ENCODE measurements around the gene ZFYVE27.

Gene ZFYVE27

DNA sequence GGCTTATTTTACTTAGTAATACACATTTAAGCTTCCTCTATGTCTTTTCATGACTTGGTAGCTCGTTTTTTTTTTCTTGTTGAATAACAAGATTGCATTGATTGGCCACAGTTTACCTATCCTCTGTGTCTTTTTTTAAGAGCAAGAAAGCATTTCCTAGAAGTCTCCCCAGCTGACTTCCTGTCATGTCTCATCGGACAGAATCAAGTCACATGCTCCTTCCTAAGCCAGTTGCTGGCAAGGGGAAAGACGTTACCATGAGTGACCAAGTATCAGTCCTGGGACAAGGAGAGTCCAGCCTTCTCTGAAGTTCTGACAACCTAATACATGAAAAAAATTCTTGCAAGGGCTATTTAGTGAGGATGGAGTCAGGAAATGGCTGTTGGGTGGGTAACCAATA, 59.7 kb downstream of the ZFYVE27 start:
- no peaks in the 10 kb centered on the region for H3K36me3 ChIP-seq
- peaks cover 0 to 29% of the 10 kb centered on the region in 2 donors for H3K27me3 ChIP-seq
- DNase-seq: no peak
- intact Hi-C loops (cut with DNase I; ENCODE audit: low total_unique reads): loop anchor here (10.0 kb wide), 1 partner anchor 248 kb away; no protein-coding TSS in a partner anchor
- no peak overlapping the region for H3K27ac ChIP-seq
- TF ChIP-seq, protein P1, sequence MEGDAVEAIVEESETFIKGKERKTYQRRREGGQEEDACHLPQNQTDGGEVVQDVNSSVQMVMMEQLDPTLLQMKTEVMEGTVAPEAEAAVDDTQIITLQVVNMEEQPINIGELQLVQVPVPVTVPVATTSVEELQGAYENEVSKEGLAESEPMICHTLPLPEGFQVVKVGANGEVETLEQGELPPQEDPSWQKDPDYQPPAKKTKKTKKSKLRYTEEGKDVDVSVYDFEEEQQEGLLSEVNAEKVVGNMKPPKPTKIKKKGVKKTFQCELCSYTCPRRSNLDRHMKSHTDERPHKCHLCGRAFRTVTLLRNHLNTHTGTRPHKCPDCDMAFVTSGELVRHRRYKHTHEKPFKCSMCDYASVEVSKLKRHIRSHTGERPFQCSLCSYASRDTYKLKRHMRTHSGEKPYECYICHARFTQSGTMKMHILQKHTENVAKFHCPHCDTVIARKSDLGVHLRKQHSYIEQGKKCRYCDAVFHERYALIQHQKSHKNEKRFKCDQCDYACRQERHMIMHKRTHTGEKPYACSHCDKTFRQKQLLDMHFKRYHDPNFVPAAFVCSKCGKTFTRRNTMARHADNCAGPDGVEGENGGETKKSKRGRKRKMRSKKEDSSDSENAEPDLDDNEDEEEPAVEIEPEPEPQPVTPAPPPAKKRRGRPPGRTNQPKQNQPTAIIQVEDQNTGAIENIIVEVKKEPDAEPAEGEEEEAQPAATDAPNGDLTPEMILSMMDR (IDR thresholded peaks at IDR 0.05): no peak
- no peaks in the 10 kb centered on the region for H3K4me1 ChIP-seq
- H3K9me3 ChIP-seq: peaks cover 0 to 11% (median 9%) of the 10 kb centered on the region in 3 donors
- H3K4me3 ChIP-seq: no peak overlapping the region

DNA sequence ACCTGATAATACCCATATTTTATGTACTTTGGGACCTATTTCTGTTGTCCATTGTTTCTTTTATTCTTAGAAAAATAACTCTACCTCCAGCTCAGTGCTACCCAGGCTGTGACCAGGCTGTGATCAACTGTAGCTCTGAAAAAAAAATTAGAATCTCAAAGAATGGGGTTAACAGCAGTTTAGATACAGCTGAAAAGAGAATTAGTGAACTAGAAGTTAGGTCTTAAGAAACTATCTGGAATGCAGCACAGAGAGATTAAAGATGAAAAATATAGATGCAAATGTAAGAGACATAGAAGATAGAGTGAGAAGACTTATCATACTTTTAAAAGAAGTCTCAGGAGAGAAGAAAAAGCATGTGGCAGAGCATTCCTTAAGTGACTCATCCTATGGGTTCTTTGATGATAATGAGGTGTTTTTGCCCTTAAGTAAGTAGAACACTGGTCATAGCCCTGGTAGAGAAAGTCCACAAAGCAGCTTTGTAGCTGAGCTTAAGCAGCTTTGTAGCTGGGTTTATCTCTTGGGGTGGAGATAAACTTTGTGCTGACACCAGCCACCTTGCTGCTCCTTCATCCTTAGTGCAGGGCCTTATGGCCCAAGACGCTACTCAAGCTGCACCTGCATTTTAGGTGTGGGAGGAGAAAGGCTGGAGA, 62.2 kb downstream of the ZFYVE27 start:
- Histone ChIP-seq H3K9me3 (peaks cover 0 to 11% (median 9%) of the 10 kb centered on the region in 3 donors), H3K4me3 (no peak overlapping the region), H3K27ac (no peak overlapping the region), H3K27me3 (peaks cover 0 to 23% of the 10 kb centered on the region in 2 donors), H3K36me3 (no peaks in the 10 kb centered on the region), H3K4me1 (no peaks in the 10 kb centered on the region)
- TF ChIP-seq, protein P1 (IDR thresholded peaks at IDR 0.05): no peak
- intact Hi-C loops (cut with DNase I; ENCODE audit: low total_unique reads): loop anchor here (10.0 kb wide), 1 partner anchor 246 kb away; no protein-coding TSS in a partner anchor
- DNase-seq: no peak

DNA sequence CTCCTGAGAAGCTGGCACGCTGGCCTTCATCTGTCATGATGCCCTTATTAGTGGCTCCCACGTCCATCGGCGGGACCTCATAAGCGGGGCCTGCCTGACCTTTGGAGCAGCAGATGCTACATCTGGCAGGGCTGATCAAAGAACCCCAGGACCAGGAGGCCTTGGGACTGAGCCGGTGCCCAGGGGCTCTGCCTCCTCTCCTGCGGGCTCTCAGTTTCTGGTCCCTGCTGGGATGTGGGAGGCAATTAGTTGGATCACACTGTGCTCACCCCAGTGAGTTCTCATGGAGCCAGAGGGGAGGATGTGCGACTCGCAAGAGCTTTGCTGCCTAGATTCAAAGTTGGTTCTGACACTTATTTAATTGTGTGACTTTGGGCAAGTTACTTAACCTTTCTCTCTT, 63.5 kb downstream of the ZFYVE27 start:
- TF ChIP-seq, protein P1 (IDR thresholded peaks at IDR 0.05): no peak

DNA sequence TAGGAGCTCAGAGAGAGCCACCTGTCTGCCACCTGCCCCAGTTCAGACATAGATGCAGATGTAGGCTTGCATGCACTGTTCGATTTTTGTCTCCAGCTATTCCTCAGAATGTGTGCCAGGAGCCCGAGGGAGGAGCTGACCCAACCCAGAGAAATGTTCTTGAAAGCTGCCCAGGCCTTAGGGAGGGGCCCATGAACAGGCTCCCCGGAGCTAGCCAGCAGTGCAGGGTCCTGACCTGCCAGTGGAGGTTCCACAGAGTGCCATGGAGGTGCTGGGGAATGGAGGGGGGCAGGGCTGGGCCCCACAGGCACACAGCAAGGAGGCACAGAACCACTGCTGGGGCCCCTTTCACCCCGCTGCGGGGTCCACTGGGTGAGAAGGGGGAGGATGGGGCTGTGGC, 64.5 kb downstream of the ZFYVE27 start:
- H3K9me3 ChIP-seq: peaks cover 0 to 11% (median 9%) of the 10 kb centered on the region in 3 donors
- DNase-seq: no peak
- no peaks in the 10 kb centered on the region for H3K36me3 ChIP-seq
- H3K4me3 ChIP-seq: no peak overlapping the region
- peaks cover 0 to 17% of the 10 kb centered on the region in 2 donors for H3K27me3 ChIP-seq
- no peaks in the 10 kb centered on the region for H3K4me1 ChIP-seq
- intact Hi-C loops (cut with DNase I; ENCODE audit: low total_unique reads): no loop called here
- TF ChIP-seq, protein P1 (IDR thresholded peaks at IDR 0.05): no peak
- H3K27ac ChIP-seq: no peak overlapping the region

More for the DNA sequence above, 63.5 kb downstream of the ZFYVE27 start:
- intact Hi-C loops (cut with DNase I; ENCODE audit: low total_unique reads): no loop called here
- H3K27ac ChIP-seq: no peak overlapping the region
- H3K36me3 ChIP-seq: no peaks in the 10 kb centered on the region
- H3K9me3 ChIP-seq: peaks cover 0 to 11% (median 9%) of the 10 kb centered on the region in 3 donors
- H3K4me3 ChIP-seq: no peak overlapping the region
- peaks cover 0 to 17% of the 10 kb centered on the region in 2 donors for H3K27me3 ChIP-seq
- DNase-seq: no peak
- H3K4me1 ChIP-seq: no peaks in the 10 kb centered on the region

DNA sequence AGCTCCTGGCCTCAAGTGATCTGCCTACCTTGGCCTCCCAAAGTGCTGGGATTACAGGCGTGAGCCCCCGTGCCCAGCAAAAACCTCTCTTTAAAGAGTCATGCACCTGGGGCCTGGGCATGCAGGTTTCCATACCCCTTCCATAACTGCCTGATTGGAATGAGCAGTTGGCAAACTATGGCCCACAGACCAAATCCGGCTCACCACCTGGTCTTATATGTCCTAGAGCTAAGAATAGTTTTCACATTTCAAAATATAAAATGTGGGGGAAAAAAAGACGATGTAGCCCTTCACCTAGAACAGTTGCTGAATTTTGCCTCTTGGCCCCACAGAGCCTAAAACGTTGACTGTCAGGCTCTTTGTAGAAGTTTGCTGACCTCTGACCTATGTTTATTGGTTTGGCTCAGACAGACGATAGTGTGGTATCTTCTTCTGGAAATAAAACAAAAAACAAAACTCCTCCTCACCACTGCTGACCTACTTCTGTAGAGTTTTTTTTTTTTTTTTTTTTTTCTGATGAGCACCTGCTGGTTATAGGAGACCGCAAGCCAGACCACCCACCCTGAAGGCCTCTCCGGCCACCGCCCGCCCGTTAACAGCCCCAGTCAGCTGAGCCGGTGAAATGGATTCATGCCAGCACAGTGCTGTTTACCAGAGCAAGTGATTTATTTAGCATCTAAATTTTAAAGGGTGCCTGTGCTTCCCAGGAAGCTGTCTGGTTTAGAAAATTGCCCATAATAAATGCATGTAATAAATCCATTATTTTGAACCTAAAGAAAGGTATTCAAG, 68.4 kb downstream of the ZFYVE27 start:
- no peak overlapping the region for H3K4me3 ChIP-seq
- H3K27ac ChIP-seq: no peak overlapping the region
- no peaks in the 10 kb centered on the region for H3K9me3 ChIP-seq
- DNase-seq: no peak
- H3K4me1 ChIP-seq: no peaks in the 10 kb centered on the region
- H3K27me3 ChIP-seq: peaks cover 0 to 13% of the 10 kb centered on the region in 2 donors
- intact Hi-C loops (cut with DNase I; ENCODE audit: low total_unique reads): no loop called here
- H3K36me3 ChIP-seq: no peaks in the 10 kb centered on the region
- TF ChIP-seq, protein P1 (IDR thresholded peaks at IDR 0.05): no peak

Measured in tibial artery (tissue), 4 donors.